ENCODE measurements around the gene C1orf74.
A peak's percentile ranks its signal among the peaks of the same experiment; 100 is the strongest.

The C1orf74 gene

DNA sequence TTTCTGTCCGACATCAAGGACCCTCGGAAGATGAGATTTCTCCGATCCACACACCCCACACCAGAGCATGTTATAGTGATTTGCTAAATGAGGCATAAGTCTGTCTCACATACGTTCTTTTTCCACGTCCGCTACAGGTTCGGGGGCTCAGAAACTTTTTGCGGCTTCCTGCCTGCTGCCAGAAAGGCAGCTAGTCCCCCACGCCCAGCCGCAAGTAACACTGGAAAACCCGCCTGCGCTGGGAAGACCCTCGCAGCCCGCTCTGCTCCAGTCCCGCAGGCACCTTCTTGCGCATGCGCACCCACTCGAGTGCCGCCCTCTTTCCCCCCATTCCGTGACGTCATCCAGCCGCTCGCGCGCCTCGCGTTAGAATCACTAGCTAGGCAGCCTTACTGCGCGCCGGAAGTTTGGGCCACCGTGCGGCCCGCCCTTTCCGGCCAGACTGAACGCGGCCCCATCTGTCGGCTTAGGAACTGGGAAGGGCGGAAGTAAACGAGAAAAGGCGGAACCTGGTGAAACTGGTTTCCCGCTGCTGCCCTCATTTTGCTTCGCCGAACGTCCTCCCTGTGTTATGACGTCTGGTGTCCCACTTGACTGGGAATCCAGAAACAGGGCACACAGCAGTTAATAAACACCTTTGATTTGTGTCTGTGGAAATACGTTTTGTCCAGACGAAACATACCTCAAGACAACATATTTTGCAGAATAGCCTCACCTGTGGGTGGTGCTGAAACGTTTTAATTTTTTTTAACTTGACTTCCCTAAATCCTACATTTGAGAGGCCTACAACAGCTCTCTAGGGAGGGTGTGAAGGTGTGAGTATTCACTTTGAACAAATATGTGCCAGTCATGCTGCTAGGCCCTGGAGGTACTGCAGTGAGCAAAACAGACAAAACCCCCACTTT lies at the start of gene C1orf74:
Gene C1orf74 (minus strand): TSS at position 295 of the 905 bp plus-strand sequence. CDS start 925 bp downstream, outside the sequence.
- DNase-seq: peak; percentile 98

DNA sequence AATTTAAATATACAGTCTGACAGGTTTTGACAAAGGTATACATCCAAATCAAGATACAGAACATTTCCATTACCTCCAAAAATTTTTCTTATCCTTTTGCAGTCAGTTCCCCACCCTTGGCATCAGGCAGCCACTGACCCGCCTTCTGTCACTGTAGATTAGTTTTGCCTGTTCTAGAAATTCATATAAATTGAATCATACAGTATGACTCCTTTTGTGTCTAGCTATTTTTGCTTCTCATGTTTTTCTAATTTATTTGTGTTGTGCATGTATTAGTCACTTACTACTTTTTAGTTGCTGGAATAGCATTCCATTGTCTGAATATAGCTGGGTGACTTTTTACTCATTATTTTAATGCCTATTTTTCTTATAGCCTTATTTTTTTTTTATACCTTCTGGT lies 47.3 kb upstream of the C1orf74 start:
- DNase-seq: no peak

DNA sequence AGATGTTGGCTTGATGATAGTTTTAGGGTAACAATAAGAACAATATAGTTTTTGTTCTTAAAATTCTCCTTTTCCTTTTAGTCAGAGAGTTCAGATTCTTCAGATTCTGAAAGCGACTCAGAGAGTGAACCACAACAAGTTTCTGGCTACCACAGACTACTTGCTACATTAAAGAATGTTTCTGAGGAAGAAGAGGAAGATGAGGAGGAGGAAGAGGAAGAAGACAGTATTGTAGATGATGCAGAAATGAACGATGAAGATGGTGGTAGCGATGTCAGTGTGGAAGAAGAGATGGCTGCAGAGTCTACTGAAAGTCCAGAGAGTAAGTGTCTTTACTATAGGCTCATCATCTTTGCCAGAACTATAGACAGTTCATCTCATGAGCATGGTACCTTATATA lies 46.4 kb upstream of the C1orf74 start:
- no peak for DNase-seq

DNA sequence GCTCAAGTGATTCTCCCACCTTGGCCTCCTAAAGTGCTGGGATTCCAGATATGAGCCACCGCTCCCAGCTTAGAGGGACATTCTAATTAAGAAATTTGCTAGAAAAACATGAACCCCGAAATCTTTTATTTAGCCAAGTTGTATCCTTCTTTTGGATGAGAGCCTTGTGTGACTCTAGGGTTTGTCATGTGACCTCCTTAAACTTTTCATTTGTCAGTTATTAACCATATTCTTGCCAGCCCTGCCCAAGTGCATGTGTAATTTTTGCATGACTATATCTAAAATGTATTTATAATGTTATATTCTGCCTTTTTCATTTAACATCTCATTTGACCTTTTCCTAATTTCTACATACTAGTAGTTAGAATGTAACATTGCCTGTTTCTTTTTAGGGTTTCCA lies 45.4 kb upstream of the C1orf74 start:
- DNase-seq: no peak

DNA sequence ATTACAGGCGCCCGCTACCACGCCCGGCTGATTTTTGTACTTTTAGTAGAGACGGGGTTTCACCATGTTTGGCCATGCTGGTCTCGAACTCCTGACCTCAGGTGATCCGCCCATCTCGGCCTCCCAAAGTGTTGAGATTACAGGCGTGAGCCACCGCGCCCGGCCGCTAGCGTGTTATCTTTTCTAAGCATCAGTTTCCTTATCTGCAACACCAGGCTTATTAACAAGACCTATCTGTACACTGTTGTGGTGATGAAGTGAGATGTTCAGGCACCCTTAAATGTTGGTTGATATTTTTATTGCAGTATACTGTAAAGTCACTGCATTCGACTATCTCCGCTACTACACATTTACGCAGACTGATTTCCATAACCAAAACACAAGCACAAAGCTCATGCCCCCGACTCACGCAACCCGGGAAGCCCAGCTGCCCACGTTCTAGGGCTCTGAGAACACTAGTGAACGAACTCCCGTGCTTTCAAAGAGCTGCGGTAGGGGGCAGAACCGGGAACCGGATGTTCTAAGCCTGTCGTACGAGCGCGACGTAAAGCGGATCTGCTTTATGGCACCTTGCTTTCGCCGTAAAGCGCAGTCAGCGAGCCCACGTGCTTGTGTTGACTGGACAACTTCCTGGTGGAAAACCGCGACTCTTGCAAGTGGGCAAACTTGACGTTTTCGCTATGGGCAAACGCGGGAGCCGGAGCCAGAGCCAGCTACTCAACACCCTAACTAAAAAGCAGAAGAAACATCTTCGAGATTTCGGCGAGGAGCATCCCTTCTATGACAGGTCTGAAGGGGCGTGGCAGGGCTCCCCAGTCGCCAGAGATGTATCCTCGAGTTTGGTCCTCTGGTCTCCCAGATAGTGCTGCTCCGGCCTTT lies 43.3 kb upstream of the C1orf74 start, which contains the start of gene UTP25:
Gene UTP25 (plus strand): TSS at position 589 of the 879 bp plus-strand sequence. CDS start 92 bp downstream, at position 681.
- DNase-seq: peak; percentile 93

DNA sequence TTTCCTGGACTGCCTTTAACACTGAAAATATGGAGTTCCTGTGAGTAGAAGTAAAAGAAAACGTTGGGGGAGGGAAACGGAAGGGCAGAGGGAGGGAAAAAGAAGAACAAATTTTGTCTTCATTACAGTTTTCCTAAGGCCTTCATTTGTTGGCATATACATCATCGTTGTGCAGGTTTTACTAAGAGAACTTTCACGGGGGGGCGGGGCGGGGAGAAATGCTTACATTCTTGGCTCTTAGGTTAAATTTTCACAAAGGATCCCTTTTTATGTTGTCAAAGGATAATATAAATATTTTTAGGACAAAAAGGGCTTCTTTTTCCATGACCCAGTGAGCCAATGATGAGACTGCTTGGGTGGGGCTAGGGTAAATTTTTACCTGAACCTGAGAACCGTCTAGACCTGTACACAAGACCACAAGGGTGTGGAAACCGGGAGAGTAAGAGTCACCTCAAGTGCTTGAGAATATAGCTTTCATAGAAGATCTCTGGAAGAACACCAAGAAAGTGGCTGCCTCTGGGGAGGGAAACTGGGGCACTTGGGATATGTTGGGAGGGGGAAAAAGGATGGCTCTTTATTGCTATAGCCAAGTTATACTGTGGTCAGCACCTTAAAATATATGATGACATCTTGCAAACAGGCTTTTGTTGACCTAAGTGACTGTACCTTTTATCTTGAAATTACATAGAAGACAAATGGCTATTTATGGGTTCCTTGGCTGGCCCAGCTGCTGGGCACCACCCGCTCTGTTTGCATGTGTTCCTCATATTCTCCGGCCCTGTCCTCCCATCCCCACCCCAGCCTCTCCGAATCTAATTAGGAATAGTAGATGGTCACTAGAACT lies 41.5 kb upstream of the C1orf74 start:
- no peak for DNase-seq

DNA sequence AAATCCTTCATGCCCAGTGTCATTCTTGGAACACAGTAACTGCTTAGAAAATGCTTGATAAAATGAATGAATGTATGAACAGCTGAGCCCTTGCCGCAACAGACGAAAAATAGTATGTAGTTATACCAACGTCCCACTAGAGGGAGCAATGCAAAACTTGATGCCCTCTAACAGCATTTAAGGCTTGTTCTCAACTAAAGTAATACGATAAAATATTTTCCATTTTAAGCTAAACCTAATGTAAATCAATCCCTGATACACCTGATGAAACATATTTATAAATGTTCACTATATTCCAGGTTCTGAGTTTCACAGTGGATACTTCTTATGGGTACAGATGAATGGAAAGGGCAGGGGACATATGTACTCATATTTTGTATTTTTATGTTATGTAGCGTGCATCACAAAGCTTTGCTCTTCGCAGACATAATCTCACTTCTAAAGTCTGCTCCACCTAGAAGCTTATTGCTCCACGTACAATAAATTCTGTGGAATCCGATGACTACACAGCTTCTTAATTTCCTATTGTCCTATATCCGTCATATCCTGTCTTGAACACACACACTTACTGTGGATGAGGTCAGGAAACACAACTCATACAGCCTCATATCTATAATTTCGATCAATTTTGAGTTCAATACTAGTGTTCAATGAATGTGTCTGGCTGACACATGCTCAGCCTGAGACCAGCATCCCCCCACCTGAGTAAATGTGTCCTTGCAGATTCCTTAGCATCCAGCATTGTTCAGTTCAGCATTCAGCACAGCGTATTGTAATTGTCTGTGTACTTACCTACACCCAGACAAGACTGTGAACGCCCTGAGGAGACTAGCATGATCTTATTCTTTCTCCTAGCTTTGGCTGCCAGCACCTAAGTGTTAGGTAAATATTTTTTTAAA lies 39.0 kb upstream of the C1orf74 start:
- no peak for DNase-seq

DNA sequence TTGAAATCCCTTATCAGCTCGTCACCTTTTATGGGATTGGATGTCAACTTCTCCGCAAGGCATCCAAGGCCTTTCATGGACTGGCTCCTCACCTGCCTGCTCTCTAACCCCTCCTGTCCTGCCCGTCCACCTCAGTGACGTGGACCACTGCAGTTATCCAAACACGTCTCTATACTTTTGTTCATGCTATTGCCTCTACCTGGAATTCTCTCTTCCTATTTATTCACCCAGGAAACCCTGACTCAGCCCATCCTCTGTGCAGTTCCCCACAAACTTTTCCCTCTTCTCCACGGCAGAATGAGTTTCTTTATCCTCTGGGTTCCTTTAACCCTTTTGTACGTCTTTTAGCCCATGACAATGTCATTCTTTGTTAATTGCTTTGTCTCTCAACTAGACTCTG lies 38.3 kb upstream of the C1orf74 start:
- DNase-seq: no peak

DNA sequence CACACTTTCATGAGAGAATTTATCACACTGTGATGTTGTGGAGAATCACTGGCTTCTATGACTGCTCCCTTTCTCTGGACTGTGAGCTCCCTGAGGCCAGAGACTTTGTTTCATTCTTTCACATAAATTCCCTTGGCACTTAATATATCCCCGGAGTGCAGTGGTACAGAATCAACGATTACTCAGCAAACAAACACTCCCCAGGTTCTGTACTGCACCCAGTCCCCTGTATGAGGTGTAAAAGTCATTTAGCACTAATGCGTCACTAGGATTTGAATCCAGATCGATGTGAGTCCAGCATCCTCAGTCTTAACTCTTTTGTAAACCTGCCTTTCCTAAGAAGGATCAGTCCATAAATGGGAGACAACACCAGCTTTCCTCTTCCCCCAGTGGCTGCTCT lies 36.6 kb upstream of the C1orf74 start:
- DNase-seq: no peak

DNA sequence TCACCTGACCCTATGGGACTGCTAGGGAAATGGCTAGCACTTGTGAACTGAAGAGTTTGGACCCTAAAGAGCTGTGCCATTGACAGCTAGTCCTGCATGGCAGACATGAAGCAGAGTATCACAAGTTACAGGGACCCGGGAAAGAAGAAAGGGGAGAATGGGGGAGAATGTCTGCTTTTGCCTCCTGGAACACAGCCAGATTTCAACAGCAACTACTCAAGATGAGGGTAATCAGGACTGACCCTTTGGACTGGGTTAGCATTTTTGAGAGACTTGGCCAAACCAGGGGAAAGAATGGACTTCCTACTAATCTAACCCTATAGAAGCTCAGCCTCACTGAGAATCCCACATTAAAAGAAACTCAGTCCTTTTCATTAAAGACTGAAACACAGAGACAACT lies 34.7 kb upstream of the C1orf74 start:
- DNase-seq: no peak

DNA sequence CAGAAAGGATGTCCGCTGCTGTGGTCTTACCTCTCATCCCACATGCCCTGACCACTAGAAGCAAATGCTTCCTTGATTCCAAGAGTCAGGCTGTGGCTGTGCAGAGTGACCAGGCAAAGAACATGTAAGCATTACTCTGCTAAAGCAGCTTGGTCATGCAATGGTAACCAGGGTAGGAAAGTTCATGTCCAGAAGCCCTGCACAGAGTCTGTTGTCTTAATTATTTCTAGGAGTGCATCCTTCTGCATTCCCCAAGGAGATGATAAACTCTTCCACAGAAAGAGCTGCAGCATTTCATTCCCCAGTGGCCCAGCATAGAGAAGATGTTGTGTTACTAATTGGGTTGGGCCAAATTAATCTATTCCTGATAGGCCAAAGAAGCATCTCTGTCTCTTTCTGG lies 33.3 kb upstream of the C1orf74 start:
- no peak for DNase-seq

DNA sequence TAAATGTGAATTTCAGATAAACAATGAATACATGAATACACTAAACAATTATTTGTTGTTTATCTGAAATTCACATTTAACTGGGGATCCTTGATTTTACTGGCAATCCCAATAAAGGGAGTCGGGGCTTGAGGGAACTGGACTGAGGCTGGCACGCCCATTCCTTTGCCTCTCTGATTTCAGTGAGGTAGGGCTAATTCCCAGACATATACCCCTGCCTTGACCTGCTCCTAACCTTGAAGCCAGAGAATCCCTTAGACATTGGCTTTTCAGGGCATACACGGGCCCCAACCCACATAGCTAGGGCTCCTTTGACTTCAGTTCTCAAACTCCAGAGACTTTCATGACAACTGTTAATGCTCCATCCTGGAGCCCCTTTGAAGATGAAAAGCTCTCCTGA lies 32.6 kb upstream of the C1orf74 start:
- DNase-seq: no peak

DNA sequence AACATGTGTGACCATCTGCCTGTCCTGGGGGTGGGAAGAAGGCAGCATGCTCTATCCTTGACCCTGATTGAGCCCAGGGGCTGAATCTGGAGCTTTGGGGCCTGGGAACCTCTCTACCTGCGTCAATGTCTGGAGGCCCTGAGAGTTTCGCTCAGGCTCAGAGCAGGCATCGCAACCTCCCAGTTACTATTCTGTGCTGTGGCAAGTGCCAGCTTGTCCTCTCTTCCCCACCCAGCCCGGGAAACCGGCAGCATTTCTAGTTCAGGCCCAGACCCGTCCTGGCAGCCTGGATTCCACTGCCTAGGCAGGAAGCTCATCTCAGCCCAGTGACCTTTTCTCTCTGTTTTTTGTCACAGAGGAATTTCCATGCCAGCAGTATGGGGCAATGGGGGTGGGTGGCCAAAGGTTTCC lies 31.6 kb upstream of the C1orf74 start:
- DNase-seq: no peak

DNA sequence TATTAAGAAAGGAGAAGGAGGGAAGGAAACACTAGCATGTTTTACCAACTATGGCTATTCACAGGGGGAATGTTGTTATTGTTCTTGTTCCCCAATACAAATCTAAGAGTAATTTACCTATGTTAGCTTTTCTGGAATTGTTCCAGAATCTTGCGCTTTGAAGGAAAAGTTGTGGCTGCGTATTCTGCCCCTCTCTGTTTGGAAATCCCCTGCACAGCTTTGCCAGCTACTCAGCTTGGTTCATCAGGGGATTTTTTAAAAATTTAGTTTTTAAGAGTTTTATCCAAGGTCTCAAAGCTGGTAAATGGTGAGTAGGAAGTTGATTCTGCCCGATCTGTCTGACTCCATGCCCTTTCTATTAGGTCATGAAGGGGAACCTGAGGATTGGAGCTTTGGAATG lies 31.1 kb upstream of the C1orf74 start:
- DNase-seq: no peak

DNA sequence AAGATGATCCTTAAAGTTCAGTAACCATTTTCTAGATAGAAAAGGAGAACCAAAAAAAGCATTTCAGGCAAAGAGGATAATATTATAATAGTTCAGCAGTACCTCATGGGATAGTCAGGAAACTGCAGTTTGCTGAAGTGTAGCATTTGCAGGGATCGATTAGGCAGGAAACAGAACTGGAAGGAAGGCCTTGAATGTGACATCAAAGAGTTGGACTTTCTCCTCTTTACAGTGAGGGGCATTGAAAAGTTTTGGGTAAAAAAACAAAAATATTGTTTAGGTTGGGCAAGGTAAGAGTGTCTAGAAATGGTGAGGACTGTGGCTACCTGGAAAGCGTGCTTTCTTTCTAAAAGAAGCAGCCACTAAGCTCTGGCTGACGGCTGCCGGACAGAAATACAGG lies 29.5 kb upstream of the C1orf74 start:
- no peak for DNase-seq

DNA sequence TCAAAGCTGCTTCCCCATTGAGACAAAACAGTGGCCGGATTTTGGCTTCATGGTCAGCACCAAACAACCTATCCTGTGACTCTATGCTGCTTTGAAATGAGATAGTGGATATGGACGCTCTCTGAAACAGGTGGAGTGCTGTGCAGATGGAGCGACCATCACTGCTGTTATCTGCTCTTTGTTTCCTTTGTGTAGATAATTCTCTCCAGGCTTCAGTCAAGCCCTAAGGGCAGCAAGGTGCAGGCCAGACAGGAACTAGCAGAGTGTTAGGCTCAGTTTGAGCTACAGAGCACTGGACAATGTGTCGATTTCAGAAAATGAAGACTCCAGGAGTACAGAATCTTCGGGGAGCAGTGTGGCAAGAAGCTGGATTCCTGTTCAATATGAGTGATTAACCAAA lies 26.4 kb upstream of the C1orf74 start:
- no peak for DNase-seq

DNA sequence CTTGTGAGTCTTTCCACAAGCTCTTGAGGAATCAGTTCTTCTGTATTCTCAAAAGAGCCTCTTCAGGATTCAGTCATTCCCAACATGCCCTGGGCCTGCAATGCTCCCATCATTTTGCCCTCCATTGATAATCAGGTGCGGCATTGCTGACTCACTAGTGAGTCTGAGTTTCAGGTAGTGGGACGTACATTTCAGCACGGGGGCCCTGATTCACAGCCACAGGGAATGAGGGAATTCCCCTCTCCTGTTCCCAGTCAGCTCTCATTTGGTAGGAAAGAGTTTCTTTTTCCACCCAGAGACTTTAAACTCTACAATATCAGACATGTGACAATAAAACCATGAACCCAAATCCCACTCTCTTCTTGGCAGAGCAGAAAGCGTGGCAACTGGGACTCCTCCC lies 25.3 kb upstream of the C1orf74 start:
- no peak for DNase-seq

DNA sequence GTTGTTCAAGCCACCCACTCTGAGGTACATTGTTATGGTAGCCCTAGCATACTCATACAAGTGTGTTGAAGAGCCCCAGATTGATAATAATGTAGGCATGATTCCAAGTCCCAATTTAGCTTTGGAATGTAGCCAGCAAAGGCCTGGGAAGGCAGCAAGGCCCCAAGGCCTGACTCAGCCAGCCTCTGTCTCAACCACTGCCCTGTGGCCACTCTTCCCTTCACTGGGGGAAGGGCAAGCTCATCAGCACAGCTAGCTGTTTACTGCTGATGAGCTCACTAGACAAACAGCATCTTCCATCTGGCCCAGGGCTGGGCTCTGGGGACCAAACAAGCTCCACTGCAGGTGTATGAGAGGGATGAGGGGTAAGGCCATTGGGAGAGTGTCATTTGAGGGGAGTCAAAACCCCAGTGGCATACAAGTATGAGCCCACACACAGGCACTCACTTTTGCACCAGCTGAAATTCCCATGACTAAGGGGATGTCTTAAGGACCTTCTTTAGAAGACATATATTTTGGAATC lies 23.8 kb upstream of the C1orf74 start:
- no peak for DNase-seq

DNA sequence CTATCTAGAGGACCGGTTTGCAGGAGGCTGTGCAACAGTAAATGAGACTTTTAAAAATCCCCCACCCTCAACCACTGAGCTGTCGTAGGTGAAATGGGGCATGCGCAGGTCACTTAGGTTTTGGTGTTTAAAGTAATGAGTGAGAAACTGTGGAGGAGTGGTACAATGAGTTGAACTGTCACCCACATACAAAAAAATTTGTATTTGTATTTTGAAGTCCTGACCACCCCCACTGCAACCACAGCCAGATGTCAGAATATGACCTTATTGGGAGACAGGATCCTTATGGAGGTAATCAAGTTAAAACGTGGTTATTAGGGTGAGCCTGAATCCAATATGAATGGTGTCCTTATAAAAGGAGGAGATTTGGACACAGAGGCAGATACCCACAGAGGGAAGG lies 23.1 kb upstream of the C1orf74 start:
- DNase-seq: no peak

DNA sequence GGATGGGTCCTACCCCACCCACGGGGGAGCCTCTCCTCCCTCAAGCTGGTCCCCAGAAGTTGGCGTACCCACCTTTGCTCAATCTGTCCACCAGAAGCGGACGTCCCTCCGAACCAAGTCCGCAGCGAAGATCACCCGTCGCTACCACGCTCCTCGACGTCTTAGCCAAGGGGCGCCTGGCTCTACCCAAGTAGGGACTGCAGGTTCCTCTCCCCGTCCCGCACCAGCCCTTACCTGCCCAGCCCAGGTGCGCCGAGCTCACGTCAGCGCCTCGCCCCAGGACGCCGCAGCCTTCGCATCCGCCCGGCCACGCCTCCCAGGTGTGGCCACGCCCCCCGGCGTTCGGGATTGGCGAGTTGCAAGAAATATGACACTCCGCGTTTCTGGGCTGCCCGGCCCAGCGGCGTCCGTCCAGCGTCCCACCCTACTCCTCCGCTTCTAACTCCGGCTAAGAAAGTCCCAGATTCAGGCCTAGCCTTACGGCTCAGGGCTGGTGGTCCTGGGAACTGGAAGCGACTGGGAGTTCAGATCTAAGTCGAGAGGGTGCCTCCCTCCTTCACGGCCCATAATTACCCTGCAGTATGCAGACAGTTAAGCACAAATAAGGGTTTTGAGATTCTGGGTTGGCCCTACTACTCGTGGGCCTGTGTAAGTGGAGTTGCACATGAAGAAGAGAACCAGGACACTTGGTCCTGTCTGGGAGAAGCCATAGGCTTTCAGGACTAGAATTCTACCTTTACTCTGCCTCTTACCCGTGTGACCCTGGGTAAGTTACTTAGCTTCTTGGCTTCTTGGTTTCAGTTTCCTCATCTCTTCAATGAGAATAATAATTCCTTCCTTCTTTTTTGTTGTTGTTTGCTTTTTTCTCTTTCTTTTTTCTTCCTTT lies 21.8 kb upstream of the C1orf74 start, which contains the start of gene IRF6:
Gene IRF6 (minus strand): TSS at position 268 of the 886 bp plus-strand sequence. CDS start 4,729 bp downstream, outside the sequence.
- DNase-seq: peak; percentile 70

Measured in CD4-positive, alpha-beta T cell treated with Interleukin-15 for 1 hour (primary cell).